ENCODE results near the gene CD28. TPM values are rescaled to one million over a fixed set of nuclear protein-coding genes. Genes with fewer than 3 reads are reported as not detected.
A peak's percentile ranks its signal among the peaks of the same experiment; 100 is the strongest.

The CD28 gene
- total RNA-seq, 2 experiments from 2014 or later = 128 to 130 TPM

DNA sequence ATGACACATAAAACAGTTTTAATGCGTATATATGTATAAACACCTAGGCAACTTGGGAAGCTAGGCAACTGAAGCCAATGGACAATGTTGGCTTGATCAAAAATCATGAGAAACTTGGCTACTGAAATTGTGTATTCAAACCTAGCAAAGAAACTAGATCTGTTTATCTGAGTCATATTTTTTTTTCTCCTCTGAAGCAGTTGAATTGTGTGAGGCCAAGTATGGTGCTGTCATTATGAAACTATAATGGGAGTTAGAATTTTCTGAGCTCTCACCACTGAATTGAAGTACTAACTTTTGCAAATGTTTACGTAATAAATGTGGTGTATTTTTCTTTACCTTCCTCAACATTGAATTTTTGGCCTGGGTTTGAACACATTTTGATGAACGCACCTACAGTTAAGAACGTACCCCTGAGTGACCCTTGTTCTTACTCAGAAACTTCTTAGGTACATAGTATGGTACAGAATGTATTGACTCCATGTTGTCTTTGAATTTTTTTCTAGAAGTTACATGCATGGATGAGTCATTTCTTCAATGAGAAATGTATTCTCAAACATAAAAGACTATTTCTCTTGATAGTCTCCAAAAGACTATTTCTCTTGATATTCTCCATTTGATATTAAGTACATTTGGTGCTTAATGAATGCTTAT lies 23.8 kb downstream of the CD28 start:
- DNase-seq (no peak), ATAC-seq (ENCODE audit: poor library complexity) (peak; percentile 62)
- peak overlapping the region; percentile 25 to 26 for H3K27ac ChIP-seq (ENCODE audit: low read depth in 1 of 2, low read length in 2 of 2)
- intact Hi-C loops (cut with DNase I, micrococcal nuclease) = no loop called here
- H3K4me1 Mint-ChIP-seq (ENCODE audit: low read depth) = peaks cover 95% of the 10 kb centered on the region
- H3K9me3 Mint-ChIP-seq = peaks cover 3% of the 10 kb centered on the region
- ChIA-PET CTCF (interaction anchor here (1.5 to 2.6 kb wide), 3 partner anchors 9 to 18 kb away, joined by 3 to 14 read pairs (median 10); no protein-coding TSS in a partner anchor), POLR2A (interaction anchor here (1.1 to 6.4 kb wide), 4 partner anchors 10 to 20 kb away, joined by 6 to 132 read pairs (median 76); no protein-coding TSS in a partner anchor)
- TF ChIP-seq, protein P1, sequence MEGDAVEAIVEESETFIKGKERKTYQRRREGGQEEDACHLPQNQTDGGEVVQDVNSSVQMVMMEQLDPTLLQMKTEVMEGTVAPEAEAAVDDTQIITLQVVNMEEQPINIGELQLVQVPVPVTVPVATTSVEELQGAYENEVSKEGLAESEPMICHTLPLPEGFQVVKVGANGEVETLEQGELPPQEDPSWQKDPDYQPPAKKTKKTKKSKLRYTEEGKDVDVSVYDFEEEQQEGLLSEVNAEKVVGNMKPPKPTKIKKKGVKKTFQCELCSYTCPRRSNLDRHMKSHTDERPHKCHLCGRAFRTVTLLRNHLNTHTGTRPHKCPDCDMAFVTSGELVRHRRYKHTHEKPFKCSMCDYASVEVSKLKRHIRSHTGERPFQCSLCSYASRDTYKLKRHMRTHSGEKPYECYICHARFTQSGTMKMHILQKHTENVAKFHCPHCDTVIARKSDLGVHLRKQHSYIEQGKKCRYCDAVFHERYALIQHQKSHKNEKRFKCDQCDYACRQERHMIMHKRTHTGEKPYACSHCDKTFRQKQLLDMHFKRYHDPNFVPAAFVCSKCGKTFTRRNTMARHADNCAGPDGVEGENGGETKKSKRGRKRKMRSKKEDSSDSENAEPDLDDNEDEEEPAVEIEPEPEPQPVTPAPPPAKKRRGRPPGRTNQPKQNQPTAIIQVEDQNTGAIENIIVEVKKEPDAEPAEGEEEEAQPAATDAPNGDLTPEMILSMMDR (IDR thresholded peaks at IDR 0.05) = no peak
- H3K4me3 ChIP-seq (ENCODE audit: low read length) = no peak overlapping the region
- no peaks in the 10 kb centered on the region for H3K9me3 ChIP-seq (ENCODE audit: control insufficient read depth in 1 of 2, insufficient read depth in 1 of 2, low read length in 2 of 2)
- peaks cover 98% of the 10 kb centered on the region for H3K36me3 Mint-ChIP-seq (ENCODE audit: low read depth)
- H3K4me3 Mint-ChIP-seq = peak overlapping the region; percentile 75
- H3K4me1 ChIP-seq (ENCODE audit: insufficient read depth, low read length) = peaks cover 61% of the 10 kb centered on the region
- H3K36me3 ChIP-seq (ENCODE audit: insufficient read depth, low read length) = peaks cover 88% of the 10 kb centered on the region
- no peaks in the 10 kb centered on the region for H3K27me3 Mint-ChIP-seq
- H3K27ac Mint-ChIP-seq = peak overlapping the region; percentile 87
- H3K27me3 ChIP-seq (ENCODE audit: control insufficient read depth in 1 of 2, insufficient read depth in 2 of 2, low read length in 2 of 2) = no peaks in the 10 kb centered on the region

DNA sequence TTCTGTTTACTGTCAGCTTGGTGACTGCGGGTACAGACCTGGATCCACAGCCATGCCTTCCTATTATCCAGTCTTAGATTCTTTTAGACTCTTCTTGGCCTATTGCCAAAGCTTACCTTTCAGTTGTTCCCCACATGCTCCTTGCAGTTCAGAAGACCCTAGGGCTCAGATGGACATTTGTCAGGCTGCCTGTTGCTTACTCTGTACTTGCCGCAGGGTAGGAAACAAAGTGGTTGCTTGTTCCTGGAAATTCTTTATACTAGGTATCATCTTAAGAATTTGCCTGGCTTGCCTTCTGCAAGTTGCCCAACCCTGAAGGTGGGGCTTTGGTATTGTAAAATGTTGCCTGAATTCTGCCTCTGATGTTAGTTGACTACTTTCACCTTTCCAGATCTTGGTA lies 24.4 kb downstream of the CD28 start:
- Mint-ChIP-seq H3K4me1 (ENCODE audit: low read depth) (peaks cover 95% of the 10 kb centered on the region), H3K27ac (peak overlapping the region; percentile 87), H3K4me3 (peak overlapping the region; percentile 75), H3K9me3 (peaks cover 3% of the 10 kb centered on the region), H3K36me3 (ENCODE audit: low read depth) (peaks cover 99% of the 10 kb centered on the region), H3K27me3 (no peaks in the 10 kb centered on the region)
- POLR2A ChIA-PET = interaction anchor here (1.3 to 6.4 kb wide), 6 partner anchors 10 to 24 kb away, joined by 3 to 132 read pairs (median 30); partner anchors contain the start of gene CD28
- Histone ChIP-seq H3K4me3 (ENCODE audit: low read length) (no peak overlapping the region), H3K27me3 (ENCODE audit: control insufficient read depth in 1 of 2, insufficient read depth in 2 of 2, low read length in 2 of 2) (no peaks in the 10 kb centered on the region), H3K4me1 (ENCODE audit: insufficient read depth, low read length) (peaks cover 62% of the 10 kb centered on the region), H3K27ac (ENCODE audit: low read depth in 1 of 2, low read length in 2 of 2) (peak overlapping the region in 1 of 2 donors; percentile 25), H3K9me3 (ENCODE audit: control insufficient read depth in 1 of 2, insufficient read depth in 1 of 2, low read length in 2 of 2) (no peaks in the 10 kb centered on the region), H3K36me3 (ENCODE audit: insufficient read depth, low read length) (peaks cover 95% of the 10 kb centered on the region)
- ATAC-seq (ENCODE audit: poor library complexity) = no peak
- DNase-seq = no peak
- intact Hi-C loops (cut with DNase I, micrococcal nuclease) = no loop called here
- CTCF ChIA-PET = interaction anchor here (1.5 to 2.6 kb wide), 3 partner anchors 10 to 52 kb away, joined by 3 to 14 read pairs (median 3); no protein-coding TSS in a partner anchor
- TF ChIP-seq, protein P1 (IDR thresholded peaks at IDR 0.05) = no peak

DNA sequence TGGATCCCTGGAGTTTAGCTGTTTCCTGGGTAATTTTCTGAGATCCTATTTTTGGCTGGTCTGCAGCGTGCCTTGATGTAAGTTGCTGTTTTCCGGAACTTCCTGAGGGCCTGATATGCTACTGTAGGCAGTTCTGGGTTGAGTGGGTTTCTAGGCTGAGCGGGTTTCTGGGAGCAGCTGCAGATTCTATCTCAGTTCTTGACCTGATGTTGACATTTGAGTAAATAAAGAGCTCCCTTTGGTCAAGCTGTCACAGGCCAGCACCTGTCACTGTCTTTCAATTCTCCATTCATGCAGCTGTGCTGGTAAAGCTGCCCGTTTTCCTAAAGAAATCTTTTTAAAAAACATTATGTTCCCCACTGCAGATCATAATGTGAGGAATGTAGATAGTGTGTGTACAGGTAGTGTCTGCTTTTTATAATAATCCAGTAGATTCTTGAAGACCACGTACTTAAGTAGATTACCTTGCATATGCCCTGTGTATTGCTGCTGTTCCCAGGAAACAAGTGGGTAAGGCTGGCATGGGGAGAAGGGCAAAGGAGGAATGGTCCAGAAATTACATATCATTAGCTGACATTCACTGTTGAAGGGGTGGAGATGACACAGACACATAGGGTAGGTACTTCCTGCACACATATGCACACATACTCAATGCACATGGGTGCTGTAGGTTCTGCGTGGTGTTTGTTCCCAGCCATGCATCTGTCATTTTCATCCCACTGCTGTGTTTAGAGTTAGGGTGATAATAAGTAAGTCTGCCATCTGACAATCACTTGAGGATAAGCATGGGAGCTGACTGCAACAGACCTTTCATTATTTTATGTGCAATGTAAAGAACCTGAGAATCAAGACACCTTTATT lies 25.9 kb downstream of the CD28 start:
- peaks cover 97% of the 10 kb centered on the region for H3K36me3 ChIP-seq (ENCODE audit: insufficient read depth, low read length)
- ChIA-PET CTCF (interaction anchor here (1.0 to 2.6 kb wide), 5 partner anchors 8 to 51 kb away, joined by 3 to 14 read pairs (median 3); no protein-coding TSS in a partner anchor), POLR2A (interaction anchor here (1.0 to 6.4 kb wide), 15 partner anchors 9 to 102 kb away, joined by 3 to 132 read pairs (median 6); partner anchors contain the start of gene CD28)
- H3K9me3 ChIP-seq (ENCODE audit: control insufficient read depth in 1 of 2, insufficient read depth in 1 of 2, low read length in 2 of 2) = no peaks in the 10 kb centered on the region
- H3K27me3 ChIP-seq (ENCODE audit: control insufficient read depth in 1 of 2, insufficient read depth in 2 of 2, low read length in 2 of 2) = no peaks in the 10 kb centered on the region
- TF ChIP-seq, protein P1 (IDR thresholded peaks at IDR 0.05) = no peak
- peaks cover 90% of the 10 kb centered on the region for H3K4me1 Mint-ChIP-seq (ENCODE audit: low read depth)
- H3K36me3 Mint-ChIP-seq (ENCODE audit: low read depth) = peaks cover 99% of the 10 kb centered on the region
- intact Hi-C loops (cut with DNase I, micrococcal nuclease) = loop anchor here in 1 of 2 experiments (1.0 to 2.0 kb wide), 2 partner anchors 9 to 14 kb away; no protein-coding TSS in a partner anchor
- peak overlapping the region; percentile 87 for H3K27ac Mint-ChIP-seq
- no peak overlapping the region for H3K4me3 ChIP-seq (ENCODE audit: low read length)
- H3K4me3 Mint-ChIP-seq = peak overlapping the region; percentile 8
- H3K4me1 ChIP-seq (ENCODE audit: insufficient read depth, low read length) = peaks cover 68% of the 10 kb centered on the region
- H3K9me3 Mint-ChIP-seq = peaks cover 3% of the 10 kb centered on the region
- ATAC-seq (ENCODE audit: poor library complexity) = peak; percentile 59
- H3K27ac ChIP-seq (ENCODE audit: low read depth in 1 of 2, low read length in 2 of 2) = peak overlapping the region; percentile 60 to 63
- DNase-seq = no peak
- no peaks in the 10 kb centered on the region for H3K27me3 Mint-ChIP-seq

Measured in CD4-positive, alpha-beta T cell (primary cell).